Stimulated activated CD8-positive, alpha-beta memory T cell treated with anti-CD3 and anti-CD28 coated beads, Interleukin-2, amount 100 ng/mL, for 1 hour (primary cell): Measurements from ENCODE around the gene ARHGEF11.

Source experiments
- DNase-seq, 2 donors: peaks; one replicate each; pipeline ENCODE4 v3.0.0-alpha.2; 2020; ENCODE audit warnings: low read depth in 2 of 2

The ARHGEF11 gene

DNA sequence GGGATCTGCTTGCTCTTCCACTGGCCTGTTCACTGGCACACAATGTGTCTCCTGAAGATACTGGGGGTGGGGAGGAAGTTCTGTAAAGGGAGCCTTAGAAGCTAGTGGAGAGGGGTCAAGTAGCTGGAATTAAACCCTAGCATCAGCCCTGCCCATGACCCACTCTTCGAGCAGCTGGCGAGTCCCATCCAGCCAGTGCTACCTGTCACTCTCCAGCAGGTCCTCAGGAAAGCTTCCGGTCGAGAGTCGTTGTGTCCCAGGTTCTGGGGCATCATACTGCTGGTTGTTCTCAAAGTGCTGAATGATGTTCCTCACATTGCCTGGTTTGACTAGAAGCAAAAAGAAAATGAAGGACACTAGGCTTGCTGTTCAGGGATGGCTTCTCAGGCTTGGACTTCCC is 94.2 kb downstream of the ARHGEF11 start:
- no peak for DNase-seq

DNA sequence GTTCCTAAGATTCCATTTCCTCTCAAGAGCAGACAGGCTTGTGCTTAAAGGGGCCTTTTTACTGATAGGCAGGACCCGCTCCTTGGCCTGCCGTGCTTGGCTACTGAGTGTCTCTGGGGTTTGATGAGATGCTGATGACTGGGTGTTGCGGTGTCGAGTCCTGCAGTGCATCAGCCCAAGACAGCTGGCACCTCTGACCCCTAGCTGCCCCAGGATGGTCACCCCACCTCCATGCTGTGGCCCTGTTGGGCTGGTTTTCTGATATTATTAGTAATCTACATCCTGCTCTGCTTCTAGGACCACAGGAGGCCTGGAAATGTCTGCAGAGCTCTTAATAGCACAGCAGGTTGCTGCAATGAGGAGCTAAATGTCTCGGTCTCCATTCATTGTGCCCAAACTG is 96.4 kb downstream of the ARHGEF11 start:
- DNase-seq: no peak

DNA sequence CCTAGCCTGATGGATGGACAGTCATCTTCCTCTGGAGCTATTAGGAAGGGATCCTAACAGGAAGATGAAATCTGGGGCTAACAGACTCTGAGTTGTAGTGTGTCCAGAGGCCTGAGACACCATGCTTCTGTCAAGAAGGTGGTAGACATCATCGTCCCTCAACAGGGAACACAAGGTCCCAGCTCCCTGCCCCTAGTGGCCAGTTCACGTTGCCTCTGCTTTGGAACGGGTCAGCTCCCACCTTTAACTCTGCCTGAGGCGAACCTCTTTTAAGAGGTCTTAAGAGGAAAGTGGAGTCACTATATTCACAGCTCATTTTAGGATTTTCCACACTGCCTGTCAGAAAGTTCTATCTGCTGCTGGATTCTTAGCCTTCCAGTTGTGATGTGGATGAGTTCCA is 96.8 kb downstream of the ARHGEF11 start:
- DNase-seq: no peak

DNA sequence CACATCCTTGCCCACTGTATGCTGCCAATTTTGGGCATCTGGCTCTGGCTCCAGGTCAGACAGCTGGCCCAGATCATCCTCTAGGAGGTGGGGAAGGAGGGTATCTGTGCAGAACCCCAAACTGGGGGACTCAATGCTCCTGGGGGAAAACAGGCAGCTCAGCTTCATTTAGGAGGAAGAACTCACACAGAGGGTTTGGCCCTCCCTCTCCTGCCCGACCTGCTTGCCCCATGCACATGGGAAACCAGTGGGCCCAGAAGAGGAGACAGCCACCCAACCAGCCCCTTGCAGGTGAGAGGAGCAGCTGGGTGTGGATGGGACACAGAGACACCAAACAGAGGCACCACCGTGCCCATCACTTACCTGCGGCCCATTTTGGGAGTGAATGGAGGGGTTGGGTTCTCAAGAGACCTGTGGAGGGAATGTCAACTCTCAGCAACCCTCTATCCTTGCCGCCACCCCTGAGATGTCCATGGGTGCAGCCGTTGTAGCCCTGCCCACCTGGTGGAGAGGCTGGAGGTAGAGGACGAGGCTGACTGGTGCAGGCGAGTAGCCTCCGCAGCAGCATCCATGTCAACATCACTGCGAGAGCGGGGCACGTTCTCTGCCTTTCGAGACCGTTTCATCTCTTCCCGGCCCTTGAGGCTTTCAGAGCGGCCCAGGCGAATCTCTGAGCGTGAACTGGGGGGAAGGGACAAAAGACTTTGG is 97.6 kb downstream of the ARHGEF11 start:
- DNase-seq: no peak

DNA sequence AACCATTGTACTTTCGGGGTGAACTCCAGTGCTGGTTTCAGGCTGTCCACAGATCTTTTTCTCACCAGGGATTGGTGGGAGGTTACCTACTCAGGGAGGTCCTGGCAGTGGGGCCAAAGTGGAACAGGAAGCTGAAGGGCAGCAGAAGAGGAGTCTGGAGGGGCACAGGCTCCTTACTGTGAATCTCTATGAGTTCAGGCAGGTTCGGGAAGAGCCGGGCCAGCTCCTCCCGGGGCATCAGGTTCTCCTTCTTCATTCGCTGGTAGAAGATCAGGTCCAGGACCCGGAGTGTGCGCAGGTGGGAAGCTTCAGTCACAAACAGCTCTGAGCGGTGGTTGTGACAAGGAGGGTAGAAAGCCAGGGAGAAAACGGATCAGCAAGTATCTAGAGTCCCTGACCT is 98.4 kb downstream of the ARHGEF11 start:
- DNase-seq: no peak

DNA sequence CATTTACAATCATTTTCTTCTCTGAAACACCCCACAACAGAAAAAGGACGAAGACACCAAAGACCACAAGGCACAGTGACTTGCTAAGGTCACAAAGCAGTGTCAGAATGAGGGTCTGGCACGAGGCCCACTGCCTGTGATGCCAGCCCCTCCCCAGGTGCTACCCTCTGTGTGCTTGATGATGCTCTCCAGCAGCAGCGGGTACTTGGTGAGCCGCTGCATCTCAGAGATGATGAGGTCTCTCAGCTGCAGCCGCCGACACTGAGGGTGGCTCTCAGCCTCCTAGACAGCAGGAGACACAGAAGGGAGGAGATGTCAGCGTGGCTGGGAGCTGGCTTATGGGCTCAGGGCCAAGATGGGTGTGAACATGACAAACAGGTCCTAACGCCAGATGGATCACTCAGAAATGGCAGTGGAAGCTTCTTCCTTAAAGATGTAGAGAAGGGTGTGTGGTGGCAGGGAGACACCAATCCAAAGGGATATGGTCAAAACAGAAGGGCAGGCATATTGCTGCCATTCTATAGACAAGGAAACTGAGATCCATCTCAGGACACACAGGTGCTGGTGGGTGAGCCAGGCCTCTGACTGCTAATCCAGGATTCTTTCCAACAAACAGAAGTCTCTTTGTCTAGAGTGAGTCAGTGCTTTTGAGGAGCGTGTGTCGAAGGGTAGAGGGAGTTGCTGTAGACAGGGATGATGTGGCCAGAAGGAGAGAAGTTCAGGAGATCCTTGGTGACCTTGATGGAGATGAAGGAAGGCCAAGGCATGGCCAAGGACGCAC is 99.5 kb downstream of the ARHGEF11 start:
- DNase-seq: no peak

DNA sequence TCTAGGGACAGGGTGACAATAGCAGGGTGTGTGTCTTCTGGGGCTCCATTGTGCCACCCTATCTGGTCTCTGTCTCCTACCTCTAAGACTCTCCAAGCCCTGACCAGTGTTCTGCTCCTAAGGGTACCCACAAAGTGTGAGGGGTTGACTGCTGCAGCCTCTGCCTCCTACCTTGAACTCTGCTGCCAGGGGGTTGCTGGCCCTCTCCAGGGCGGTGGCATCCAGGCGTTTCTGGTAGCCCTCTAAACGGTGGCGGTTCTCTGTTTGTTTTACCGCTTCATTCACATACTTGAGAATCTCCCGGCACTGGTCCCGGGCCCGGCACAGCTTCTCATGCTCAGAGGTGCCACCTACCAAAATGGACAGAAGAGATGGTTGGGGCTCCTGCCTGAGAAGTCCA is 100.7 kb downstream of the ARHGEF11 start:
- no peak for DNase-seq

DNA sequence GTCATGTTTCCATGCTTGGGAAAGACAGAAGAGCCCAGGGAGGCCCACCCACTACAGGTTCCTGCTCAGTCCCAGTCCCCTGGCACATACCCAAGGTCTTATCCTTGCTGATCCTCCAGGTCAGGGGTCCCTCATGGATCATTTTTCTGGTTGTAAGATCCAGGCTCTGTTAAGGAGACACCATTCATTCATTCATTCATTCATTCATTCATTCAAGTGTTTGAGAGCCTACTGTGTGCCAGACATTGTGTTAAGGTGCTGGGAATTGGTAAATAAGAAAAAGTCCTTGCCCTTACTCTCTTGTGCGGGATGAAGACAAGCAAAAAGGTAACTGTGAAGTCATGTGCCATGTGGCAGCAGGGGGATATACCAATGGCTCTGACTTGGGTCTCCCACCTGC is 101.3 kb downstream of the ARHGEF11 start:
- DNase-seq: no peak

DNA sequence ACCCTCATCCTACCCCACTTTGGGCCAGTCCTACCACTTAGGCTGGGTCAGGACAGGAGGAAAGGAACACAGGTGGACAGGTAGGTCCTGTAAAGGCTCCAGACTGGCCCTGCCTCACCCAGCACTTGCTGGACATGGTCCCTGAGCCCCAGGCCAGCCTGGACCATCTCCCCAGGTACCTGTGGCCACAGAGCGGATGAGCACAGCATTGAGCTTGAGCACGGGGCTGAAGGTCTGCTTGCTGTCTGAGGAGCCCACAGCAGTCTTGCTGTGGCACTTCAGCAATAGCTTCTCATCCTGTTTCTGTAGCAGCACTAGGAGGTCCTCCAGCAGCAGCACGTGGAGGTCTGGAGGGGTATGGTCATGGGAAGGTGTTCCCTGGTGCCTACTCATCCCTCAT is 101.8 kb downstream of the ARHGEF11 start:
- no peak for DNase-seq

DNA sequence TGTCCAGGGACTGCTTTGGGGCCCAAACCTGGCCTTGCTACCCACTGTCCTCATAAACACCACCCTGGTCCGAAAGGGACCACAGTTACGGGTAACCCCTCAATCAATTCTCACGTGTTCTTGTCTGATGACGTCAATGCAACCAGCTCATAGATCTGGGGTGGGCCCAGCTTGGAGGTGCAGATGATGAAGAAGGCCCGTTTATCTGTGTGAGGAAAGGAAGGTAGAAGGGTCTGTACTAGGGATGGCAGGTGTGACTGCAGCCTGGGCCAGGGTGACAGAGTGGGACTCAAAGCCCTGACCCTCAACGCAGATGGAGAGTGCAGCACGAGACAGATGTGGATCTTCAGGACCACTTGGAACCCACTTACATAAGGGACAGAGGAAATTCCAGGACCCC is 103.0 kb downstream of the ARHGEF11 start:
- DNase-seq: no peak

DNA sequence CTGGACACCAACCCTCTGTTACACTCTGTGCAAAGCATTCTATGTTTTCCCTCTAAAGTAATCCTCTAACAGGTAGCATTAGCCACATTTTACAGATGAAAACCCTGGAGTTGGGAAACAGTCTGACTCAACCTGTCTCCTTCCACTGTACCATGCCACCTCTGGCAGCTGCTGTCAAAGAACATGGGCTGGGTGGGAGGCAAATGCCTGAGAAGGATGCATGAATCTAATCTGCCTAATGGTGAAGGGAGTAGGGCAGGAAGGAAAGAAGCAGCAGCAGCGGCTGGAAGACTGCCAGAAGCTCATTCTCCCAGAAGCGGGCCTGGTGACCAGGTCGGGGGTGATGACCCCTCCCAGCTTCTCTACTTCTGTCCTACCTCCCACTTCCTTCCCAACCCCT is 103.4 kb downstream of the ARHGEF11 start:
- no peak for DNase-seq

DNA sequence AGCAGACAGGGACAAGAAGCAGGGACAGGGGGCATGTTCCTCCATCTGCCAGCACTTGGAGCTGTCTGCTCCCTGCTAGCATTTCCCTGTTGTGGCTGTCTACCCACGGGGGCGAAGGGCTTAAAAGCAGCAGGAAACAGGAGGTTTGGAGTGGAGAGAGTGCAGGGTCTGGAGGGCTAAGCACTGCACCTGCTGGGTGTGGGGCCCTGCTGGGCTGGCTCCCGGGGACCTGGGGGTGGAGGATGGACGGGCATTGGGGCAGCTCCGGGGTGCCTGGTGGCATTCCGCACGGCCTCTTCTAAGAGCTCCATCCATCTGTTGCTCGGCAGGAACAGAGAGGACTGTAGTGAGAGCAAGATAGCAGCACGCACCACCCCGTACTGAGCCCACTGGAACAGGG is 103.9 kb downstream of the ARHGEF11 start:
- DNase-seq: no peak

DNA sequence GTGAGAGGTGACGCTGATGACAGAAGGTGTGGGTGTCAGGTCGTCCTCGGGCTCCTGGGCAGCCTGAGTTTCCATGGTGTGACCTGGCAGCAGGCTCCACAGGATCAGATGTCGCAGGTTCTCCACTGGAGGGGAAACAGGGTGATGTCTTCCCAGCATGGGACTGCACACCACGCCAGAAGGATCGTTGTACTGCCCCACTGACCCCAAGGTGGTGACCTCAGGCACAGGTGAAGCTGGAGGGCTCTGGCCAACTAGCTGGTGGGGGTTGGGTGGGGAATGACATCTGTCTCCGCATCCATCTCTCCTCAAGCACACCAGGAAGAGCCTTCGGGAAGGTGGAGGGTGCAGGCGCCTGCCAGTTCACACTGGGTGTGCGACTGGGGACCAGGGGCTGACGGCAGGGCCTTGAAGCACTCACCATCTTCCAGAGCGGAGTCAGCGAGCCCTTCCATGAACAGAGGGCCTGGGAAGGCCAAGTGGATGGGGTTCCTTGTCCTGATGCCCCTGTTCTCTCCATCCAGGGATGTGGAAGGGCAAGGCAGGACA is 105.7 kb downstream of the ARHGEF11 start:
- DNase-seq: no peak

DNA sequence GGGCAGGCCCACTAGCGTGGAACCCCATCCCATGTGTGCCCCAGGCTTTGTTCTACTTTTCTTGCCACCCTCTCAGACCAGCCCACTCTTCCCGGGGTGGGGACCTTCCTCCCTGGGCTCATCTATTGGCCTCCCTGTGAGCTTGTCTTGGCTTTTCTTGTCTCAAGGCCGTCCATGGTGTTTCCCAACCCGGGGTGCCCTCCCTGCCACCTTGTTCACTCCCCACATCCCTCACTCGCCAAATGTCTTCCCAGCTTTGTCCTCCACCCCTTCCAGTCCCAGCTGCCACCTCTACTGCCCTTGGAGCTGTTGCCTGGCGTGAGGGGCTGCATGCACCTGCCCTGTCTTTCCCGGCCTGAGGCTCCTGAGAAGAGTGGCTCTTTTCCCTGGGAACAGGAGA is 106.7 kb downstream of the ARHGEF11 start:
- DNase-seq: no peak

DNA sequence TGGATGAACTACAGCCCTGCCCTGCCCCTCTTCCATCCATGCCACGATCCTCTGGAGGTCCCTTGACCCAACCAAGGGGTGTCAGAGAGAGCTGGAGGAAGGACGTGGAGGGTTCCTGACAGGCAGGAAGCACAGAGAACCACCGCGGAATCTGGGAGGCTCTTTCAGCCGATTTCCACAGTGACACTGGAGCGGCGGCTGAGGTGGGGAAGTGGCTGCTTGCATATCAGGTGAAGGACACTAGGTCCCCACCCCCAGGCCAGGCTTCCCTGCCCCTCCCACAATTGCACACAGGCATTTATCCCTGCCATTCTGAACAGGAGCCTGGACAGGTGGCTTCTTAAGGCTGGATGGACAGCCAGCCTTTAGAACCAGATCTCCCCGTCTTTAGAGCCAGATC is 107.7 kb downstream of the ARHGEF11 start:
- DNase-seq: no peak

DNA sequence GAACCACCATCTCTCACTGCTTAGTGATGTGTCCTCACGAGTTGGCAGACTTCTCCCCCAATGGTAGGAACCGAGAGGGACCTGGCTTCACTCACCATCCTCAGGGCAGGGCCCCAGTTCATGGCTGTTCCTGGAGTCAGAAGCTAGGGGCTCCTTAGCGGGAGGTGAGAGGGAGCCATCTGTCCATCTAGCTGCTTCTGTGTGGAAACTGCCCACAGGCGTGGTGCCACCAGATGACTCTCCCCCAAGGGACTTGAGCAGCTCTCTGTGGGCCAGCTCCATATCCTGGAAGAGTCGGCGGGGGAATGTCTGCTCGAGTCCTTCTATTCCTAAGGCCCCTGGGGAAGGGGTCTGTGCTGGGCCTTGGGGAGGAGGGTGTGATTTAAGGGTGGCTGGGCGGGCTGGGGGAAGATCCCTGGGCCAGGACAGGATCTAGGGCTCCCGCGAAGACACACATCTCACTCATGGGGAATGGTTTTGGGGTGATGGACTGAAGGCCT is 108.8 kb downstream of the ARHGEF11 start:
- DNase-seq: no peak

DNA sequence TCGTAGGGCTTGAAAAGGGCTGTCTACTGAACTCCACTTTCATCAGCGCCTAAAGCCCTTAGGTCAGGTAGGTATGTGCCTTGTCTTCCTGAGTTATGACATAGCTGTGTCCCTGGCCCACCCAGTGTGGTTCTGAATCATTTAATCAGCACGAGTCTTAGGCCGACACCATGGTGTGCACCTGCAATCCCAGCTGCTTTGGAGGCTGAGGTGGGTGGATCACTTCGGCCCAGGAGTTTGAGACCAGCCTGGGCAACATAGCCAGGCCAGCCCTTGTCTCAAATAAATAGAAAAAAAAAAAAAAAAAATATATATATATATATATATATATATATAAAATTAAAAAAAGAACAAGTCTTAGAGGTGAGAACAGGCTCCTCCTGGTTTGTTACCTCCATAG is 109.4 kb downstream of the ARHGEF11 start:
- DNase-seq: no peak

DNA sequence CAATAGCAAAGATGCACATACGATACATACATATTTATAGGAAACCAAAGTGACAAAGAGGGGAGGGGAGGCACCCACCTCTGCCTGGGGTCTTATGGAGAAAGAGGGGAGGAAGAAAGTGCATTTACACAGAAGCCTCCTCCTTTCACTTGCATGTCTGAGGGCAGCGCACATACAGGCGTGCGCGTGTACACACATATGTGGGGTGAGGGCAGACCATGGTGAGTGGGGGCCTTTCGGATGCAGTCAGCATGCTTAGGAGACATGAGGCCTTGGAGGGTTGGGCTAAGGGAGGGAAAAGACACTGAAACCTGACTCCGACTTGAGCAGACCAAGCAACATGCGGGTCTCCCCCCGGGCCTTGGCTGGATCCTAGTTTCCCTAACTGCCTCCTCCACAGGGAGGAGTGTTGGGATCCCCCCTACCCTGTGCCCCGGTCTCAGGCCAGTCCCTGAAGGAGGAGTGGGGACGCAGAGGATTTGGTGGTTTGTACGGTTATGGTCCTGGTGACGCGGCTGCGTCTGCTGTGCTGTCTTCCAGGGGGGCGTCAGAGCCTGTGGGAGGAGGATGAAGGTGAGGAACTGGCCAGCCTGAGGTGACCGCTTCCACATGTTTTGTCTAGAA is 109.9 kb downstream of the ARHGEF11 start:
- no peak for DNase-seq

DNA sequence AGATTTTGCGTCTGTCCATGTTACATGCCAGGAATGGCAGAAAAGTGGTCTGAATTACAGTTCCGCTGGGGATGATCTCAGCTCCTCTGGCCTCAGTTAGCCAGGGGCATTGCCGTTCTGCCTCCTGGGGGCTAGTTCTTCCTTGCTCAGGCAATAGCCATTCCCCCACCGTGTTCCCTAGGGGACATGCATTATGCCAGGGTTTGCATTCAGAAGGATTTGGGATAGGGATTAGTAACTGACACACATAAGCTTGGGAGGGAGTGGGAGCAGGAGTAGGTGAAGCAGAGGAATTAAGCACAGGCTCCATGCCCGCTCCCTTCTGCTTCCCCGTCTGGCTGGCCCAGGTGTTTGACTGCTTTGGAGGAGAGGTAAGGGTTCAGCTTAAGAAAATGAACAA is 112.4 kb downstream of the ARHGEF11 start:
- DNase-seq: no peak

DNA sequence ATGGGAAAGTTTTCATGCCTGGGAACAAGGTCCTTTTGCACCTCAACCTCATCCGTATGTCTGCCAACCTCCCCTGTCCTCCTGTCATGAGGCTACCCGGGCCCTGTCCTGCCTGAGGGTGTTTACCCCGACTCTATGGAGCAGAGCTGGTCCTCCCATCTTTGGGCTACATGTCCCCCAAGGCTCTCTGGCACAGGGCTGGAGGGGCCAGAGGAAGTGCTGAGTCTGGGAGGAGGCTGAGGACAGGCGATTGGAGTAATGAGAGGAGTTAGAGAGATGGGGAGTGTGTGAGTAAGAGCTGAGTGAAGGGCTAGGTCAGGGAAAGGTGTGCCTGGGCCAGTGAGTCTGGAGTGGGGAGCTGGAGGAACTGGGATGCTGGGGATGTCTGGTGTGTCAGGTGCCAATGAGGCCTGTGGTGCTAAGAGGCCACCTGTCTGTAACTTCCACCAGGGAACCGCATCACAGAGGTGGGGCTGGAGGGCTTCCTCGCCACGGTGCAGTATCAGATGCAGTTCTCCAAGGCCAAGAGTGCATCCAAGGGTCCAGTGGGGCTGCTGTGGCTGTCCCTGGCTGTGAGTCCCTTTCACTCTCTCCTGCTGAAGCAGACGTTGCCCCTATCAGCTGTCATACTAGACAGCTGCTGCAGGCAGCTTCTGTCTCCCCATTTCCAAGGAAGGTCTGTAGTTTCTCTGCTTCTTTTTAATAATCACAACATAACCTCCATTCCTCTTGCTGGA is 113.4 kb downstream of the ARHGEF11 start:
- no peak for DNase-seq

DNA sequence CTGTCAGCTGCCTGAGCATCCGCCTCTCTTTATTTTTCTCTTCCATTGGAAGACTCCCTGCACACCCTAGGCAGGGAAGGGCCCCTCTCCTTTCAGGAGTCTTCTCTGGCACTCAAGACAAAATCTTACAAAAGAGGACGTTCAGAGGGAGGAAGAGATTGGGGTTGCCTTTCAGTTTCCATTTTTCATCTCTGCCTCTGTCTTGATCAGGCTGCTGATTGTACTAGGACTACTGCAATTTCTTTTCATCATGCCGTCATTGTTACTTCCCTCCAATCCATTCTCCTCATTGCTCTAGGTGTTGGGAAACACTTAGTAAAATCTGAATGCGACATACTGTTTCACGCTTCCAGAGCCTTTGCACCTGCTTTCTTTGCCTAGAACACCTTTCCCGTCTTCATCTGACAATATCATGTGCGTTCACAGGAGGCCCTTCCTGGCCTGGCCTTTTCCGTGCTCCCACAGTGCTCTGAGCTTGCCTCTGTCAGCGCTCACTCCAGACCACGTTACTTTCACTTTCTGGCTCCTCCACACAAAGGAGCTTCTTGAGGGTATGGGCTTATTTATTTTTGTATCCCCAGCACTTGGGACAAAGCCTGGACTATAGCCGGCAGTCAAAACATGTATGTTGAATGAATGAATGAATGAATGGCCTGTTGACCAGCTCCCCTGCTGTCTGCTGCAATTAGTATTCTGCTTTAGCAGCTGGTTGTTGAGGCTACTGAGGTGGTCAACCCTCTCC is 114.2 kb downstream of the ARHGEF11 start:
- no peak for DNase-seq
